NCI-H748 treated with DMSO at 0.1 percent for 48 hours (cell line): ENCODE results near the gene VOPP1.
"Not testable (repeated sequence)": the region's sequence is repeated elsewhere in the genome, so short reads cannot be mapped to it uniquely, and the experiment has no call there.

Experiments
- DNase-seq: peaks from one replicate; lab custom pipeline; 2025; lab: John Stamatoyannopoulos, UW

The VOPP1 gene

DNA sequence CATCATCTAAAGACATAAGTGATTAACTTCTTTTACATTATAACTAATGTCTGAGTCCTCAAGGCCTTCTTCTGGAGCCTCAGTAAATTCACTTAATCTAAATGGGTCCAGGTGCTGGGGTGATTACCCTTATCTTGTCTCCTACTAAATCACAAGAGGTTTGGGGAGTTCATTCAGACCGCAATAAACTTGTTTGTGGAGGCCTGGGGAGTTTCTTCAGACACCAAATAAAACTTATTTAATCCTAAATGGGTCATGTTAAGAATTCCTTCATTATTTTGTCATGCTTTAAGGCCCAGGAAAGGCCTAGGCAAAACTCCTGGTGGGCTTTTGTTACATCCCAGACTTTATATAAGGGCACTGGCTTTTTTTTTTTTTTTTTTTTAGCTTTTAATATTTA lies 62.1 kb downstream of the VOPP1 start:
- DNase-seq: not testable (repeated sequence)

DNA sequence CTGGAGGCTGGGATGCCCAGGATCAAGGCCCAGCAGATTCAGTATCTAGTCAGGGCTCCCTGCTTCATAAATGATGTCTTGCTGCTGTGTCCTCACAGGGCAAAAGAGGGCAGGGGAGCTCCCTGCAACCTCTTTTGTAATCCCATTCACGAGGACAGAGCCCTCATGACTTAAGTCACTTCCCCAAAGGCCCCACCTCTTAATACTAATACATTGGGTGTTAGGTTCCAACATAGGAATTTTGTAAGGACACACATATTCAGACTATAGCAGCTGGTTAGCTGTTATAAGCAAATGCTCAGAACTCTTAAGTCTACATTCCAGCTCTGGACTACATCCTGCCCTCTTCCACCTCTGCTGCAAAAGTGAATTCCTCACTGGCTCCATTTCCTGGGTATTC lies 63.0 kb downstream of the VOPP1 start:
- no peak for DNase-seq

DNA sequence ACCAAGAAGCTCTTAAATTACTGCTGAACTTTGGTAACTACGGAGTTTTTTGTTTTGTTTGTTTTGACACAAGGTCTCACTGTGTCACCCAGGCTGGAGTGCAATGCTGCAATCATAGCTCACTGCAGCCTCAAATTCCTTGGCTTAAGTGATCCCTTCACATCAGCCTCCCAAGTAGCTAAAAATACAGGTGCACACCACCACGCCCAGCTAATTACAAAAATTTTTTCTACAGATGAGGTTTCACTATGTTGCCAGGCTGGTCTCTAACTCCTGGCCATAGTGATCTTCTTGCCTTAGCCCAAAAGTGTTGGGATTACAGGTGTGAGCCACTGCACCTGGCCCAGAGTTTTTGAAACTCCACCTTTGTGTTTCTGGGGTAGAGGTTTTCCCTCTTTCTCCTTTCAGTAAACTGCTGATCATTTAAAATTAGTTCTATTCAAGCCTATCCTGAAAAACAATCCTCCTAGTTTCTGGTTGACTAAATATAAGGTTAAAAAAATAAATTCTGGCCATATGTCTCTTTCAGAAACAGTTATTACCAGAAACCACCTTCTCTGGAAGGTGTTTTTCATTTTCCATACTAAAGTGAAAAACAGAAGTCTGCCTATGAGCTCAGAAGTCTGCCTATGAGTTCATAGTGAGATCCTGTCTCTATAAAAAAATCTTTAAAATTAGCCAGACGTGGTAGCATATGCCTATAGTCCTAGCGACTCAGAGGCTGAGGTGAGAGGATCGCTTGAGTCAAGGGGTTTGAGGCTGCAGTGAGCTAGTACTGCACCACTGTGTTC lies 63.9 kb downstream of the VOPP1 start:
- DNase-seq: no peak

DNA sequence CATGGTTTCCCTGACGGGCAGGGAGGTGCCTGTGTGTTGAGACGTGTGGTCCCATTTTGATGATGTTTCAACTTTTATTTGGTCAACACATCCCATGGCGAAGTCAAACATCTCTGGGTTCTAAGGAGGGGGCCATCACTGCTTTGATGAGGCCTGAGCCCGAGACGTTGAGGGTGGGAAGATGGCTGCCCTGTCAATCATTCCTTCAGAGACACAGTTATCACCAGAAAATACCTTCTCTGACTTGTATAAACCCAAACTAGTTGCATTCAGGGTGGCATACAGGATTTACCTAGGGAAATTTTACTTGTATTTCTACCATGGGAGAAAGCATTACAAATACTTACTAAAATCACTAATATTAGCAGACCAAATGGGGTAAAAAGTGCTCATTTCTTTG lies 64.6 kb downstream of the VOPP1 start:
- DNase-seq: no peak

DNA sequence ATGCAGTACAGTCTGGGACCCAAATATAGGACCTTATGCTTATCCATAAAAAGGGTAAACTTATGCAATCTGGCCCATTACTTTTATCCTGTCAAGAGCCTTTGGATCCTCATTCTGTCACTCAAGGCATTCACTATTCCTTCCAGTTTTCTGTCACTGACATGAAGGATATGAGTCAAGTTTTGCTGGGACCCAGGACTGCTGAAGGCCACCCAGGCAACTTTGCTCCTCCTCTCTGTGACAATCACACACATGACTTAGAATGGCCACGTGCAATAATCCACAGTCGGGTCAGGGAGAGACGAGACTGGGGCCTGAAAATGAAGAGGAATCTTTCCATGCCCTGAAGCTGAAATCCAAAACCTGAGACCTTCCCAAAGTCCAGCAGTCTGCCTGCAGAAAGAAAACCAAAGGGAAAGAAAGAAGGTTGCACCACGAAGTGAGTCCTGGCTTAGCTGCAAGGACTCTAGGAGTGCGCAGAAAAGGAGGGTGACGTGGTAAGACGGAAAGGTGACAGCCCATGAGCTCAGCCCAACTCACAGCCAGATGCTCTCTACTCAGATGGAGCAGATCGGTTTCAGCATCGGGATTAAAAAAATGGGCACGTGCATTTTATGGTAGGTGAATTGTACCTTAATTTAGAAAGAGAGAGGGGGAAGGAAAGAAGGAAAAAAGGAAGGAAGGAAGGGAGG lies 67.2 kb downstream of the VOPP1 start:
- no peak for DNase-seq

GRCh38 chr7:55504093-55504859 lies 68.0 kb downstream of the VOPP1 start:
- DNase-seq: peak; percentile 20

- DNase-seq: peak; percentile 87
Measured at GRCh38 chr7:55502858-55503440, 69.4 kb downstream of the VOPP1 start.

DNA sequence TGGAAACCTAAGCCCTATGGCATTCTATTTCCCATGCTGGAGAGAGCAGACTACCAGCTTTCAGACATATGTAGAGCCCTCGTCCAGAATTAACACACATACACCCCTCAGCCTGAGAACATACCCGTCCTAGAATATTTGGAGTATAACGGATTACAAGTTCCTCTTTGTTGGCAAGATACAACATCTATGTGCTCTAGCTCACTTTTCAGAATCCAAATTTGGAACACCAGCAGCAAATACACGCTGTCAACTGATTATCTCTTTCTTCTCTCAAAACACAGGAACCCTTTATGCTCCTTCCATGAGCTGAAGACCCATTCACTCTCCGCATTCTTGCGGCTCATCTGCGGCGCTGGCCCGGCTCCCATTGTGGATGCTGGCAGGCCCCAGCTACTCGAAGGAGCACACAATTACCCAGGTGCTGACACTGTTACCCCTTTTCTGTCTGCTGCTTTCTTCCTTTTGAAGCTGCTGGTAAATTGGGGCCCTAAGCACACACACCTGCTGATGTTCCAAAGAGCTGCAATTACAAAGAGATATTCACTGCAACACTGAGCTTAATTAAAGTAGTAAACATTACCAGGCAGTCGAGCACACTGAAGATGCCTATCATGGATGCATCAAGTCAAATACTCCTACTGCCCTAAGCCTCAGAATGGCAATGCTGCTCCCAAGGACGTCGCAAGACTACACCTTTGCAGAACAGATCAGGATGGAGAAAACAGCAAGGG lies 70.0 kb downstream of the VOPP1 start:
- peak; percentile 90 for DNase-seq

DNA sequence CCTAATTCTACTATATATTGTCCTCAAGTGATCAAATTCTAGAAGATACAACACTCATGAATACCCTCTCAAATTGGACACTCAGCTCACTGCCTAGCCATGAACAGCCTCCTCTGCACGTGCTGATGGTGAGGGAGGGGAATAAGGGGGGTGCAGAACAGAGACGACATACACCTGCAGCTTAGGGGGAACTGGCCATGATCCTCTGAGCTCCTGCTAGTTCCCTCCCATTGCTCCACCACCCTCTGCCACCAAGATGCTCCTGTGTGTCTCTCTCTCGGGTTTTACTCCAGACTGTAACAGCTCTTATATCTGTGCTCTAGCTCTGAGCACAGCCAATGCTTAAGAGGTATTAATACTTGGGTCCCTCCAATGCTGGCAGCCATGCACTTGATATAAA lies 70.7 kb downstream of the VOPP1 start:
- no peak for DNase-seq

DNA sequence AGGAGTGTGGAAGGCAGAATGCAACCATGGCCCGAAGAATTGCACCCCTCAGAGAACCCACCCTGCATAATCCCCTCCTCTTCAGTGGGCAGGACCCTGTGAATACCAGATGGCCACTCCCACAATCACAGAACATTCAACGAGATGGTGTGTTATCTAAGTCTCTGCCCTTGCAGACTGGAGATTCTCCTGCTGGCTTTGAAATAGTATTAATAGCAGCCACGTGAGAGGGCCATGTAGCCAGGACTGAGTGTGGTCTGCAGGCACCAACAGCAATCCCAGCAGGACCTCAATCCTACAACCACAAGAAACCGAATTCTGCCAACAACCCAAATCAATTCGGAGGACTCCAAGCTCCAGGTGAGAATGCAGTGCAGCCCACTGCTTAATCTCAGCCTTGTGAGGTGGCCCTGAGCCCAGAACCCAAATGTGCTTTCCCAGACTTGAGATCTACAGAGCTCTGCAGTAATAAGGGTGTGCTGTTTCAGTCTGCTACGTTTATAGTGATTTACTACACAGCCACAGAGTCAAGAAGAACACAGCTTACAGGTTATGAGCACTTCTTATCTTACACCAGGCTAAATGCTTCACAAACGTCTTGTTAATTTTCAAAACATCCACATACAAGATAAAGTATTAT lies 72.1 kb downstream of the VOPP1 start:
- no peak for DNase-seq

DNA sequence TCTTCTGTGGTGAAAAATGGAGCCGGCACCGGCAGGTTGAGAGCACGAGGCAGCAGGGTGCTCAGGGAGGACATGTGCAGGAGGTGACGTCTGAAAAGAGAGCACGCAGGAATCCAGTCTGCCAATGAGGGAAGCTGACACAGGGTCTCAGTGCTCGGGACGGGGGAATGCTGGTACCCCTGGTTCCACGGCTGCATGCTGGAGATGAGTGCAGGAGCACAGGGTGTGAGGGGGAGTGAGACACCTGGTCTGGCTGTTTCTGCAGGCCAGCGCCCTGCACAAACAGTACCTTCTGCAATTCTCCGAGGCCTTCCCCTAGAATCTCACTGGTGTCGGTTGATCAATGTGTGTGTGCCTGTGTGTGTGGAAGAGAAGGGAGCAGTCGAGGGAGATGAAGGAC lies 72.7 kb downstream of the VOPP1 start:
- no peak for DNase-seq

DNA sequence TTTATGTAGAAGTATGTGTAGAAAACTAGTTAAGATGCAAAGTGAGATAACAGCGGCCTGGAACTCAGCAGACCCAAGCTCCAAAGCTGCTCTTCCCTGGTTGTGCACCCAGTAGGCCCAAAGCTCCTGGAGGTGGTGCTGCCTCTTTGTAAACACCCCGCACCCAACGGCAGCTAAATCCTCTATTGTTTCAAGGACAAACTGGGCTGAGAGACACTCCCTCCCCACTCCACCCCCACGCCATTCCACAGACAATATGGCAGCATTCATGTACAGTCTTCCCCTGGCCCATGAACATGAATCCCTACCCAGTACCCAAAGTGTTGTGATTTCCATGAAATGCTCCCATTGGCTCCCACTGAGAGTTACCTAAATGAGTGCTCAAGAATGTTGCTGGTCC lies 73.5 kb downstream of the VOPP1 start:
- no peak for DNase-seq

GRCh38 chr7:55498142-55498541 lies 74.2 kb downstream of the VOPP1 start:
- no peak for DNase-seq

- DNase-seq: no peak
Measured at GRCh38 chr7:55497521-55497920, 74.8 kb downstream of the VOPP1 start.

DNA sequence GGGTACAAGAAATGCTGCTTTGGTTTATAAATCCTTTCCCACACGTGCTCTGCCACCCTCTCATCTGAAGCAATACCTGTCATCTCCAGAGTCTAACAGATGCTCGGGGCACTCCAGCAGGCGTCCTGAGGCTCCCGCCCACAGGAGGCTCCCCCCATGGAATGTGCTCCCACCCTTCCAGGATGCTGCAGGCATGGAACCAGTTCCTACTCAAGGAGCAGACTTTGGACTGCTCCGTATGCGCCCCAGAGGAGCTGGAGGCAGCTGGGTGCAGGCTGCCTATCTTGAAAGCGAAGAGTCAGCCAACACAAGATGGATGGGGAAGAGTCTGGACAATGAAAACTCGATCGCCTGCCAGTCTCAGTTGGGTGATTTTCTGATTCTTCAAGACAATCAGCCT lies 75.4 kb downstream of the VOPP1 start:
- DNase-seq: no peak

- DNase-seq: no peak
Measured at GRCh38 chr7:55494951-55495350, 77.4 kb downstream of the VOPP1 start.

GRCh38 chr7:55493408-55493807 lies 78.9 kb downstream of the VOPP1 start:
- no peak for DNase-seq

DNA sequence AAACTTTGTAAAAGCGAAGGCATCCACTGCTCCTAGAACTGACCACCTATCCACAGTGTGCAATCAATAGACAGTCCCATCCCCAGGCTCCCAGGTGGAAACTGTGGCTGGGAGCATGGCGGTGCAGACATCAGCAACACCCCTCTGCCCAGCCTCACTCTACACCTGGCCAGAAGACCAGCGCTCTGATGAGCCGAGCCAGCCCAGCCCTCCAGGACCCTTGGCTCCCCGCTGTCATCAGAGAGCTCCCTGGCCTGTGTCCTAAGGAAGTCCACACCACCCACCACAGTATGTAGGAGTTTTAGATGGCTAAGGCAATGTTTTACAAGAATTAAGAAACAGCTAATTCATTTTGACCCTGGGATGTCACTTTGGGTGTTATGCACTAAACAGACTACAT lies 81.0 kb downstream of the VOPP1 start:
- no peak for DNase-seq

- no peak for DNase-seq
Measured at GRCh38 chr7:55490099-55490498, 82.2 kb downstream of the VOPP1 start.

DNA sequence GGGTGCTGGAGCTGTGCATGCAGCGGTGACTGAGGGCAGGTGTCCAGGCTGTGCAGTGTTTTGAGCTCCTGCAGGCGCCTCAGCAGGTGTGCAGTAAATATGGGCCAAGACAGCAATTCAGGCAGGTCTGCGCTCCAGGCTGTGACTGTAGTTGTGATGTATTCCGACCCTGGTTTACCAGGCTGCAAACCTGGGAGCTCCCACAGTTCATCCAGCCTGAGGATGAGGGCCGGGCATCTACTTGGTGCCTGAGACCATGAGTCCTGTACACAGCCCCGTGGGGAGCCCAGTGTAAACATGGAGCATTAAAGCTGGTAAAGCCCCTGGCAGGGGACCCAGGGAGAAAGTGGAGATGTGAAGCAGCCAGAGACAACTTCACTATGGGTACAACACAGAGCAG lies 82.8 kb downstream of the VOPP1 start:
- DNase-seq: no peak

DNA sequence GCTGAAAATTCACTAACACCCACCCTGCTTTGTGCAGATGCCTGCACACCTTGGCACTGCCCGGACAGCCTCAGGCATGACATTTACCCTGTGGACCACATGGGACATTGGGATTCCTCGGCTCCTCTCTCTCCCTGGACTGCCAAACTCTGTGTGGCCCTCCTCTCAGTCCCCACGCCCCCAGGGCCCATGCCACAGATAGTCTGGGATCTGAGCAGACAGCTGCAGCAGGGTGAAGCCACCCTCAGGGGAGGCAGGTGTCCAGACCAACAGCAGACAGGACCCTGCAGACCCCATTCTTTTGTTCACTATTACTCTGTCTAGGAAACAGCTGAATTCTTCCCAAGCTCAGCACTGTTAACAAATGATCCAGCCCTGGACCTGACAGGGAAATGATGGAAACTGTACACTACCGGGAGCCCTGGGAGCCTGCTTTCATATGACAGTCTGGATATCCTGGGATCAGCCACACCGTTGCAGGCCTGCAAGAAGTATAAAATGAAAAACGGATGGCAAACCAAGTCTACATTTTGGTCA lies 83.4 kb downstream of the VOPP1 start:
- no peak for DNase-seq
